ENCODE measurements around the gene SMYD3.

SMYD3 gene

GRCh38 chr1:246338546-246338945 is 168.5 kb downstream of the SMYD3 start:
- no peaks in the 10 kb centered on the region for H3K36me3 ChIP-seq (ENCODE audit: control insufficient read depth, insufficient read depth, low read length)
- no peak for TF ChIP-seq CTCF (IDR thresholded peaks at IDR 0.05)
- H3K4me2 ChIP-seq (ENCODE audit: low read length): no peak overlapping the region
- no peaks in the 10 kb centered on the region for H3K9me3 ChIP-seq (ENCODE audit: control insufficient read depth, low read length)
- no peak overlapping the region for H3K9ac ChIP-seq
- H3K4me3 ChIP-seq (ENCODE audit: low read depth, low read length): no peak overlapping the region
- H3K79me2 ChIP-seq: no peaks in the 10 kb centered on the region
- H2AFZ ChIP-seq: no peak overlapping the region
- no peaks in the 10 kb centered on the region for H3K27me3 ChIP-seq (ENCODE audit: control insufficient read depth, insufficient read depth, low read length)
- H3K27ac ChIP-seq: no peak overlapping the region
- no peaks in the 10 kb centered on the region for H3K4me1 ChIP-seq

- H3K9ac ChIP-seq: no peak overlapping the region
- no peaks in the 10 kb centered on the region for H3K4me1 ChIP-seq
- no peak for TF ChIP-seq CTCF (IDR thresholded peaks at IDR 0.05)
- H3K36me3 ChIP-seq (ENCODE audit: control insufficient read depth, insufficient read depth, low read length): no peaks in the 10 kb centered on the region
- H2AFZ ChIP-seq: no peak overlapping the region
- H3K9me3 ChIP-seq (ENCODE audit: control insufficient read depth, low read length): no peaks in the 10 kb centered on the region
- no peak overlapping the region for H3K27ac ChIP-seq
- no peak overlapping the region for H3K4me2 ChIP-seq (ENCODE audit: low read length)
- H3K27me3 ChIP-seq (ENCODE audit: control insufficient read depth, insufficient read depth, low read length): no peaks in the 10 kb centered on the region
- H3K79me2 ChIP-seq: no peaks in the 10 kb centered on the region
- H3K4me3 ChIP-seq (ENCODE audit: low read depth, low read length): no peak overlapping the region
Observed at GRCh38 chr1:246338098-246338497, 169.0 kb downstream of the SMYD3 start.

GRCh38 chr1:246335151-246335550 is 171.9 kb downstream of the SMYD3 start:
- no peaks in the 10 kb centered on the region for H3K4me1 ChIP-seq
- no peaks in the 10 kb centered on the region for H3K27me3 ChIP-seq (ENCODE audit: control insufficient read depth, insufficient read depth, low read length)
- no peak for TF ChIP-seq CTCF (IDR thresholded peaks at IDR 0.05)
- no peak overlapping the region for H2AFZ ChIP-seq
- H3K9me3 ChIP-seq (ENCODE audit: control insufficient read depth, low read length): no peaks in the 10 kb centered on the region
- H3K9ac ChIP-seq: no peak overlapping the region
- H3K79me2 ChIP-seq: no peaks in the 10 kb centered on the region
- no peak overlapping the region for H3K4me2 ChIP-seq (ENCODE audit: low read length)
- no peak overlapping the region for H3K27ac ChIP-seq
- no peak overlapping the region for H3K4me3 ChIP-seq (ENCODE audit: low read depth, low read length)
- H3K36me3 ChIP-seq (ENCODE audit: control insufficient read depth, insufficient read depth, low read length): no peaks in the 10 kb centered on the region

GRCh38 chr1:246333855-246334254 is 173.2 kb downstream of the SMYD3 start:
- H3K27me3 ChIP-seq (ENCODE audit: control insufficient read depth, insufficient read depth, low read length): no peaks in the 10 kb centered on the region
- no peaks in the 10 kb centered on the region for H3K79me2 ChIP-seq
- no peak overlapping the region for H3K9ac ChIP-seq
- no peaks in the 10 kb centered on the region for H3K36me3 ChIP-seq (ENCODE audit: control insufficient read depth, insufficient read depth, low read length)
- H2AFZ ChIP-seq: no peak overlapping the region
- H3K4me1 ChIP-seq: no peaks in the 10 kb centered on the region
- TF ChIP-seq CTCF (IDR thresholded peaks at IDR 0.05): no peak
- no peak overlapping the region for H3K4me2 ChIP-seq (ENCODE audit: low read length)
- H3K27ac ChIP-seq: no peak overlapping the region
- no peak overlapping the region for H3K4me3 ChIP-seq (ENCODE audit: low read depth, low read length)
- H3K9me3 ChIP-seq (ENCODE audit: control insufficient read depth, low read length): no peaks in the 10 kb centered on the region

GRCh38 chr1:246332078-246332477 is 175.0 kb downstream of the SMYD3 start:
- Histone ChIP-seq H3K9ac (no peak overlapping the region), H3K4me2 (ENCODE audit: low read length) (no peak overlapping the region), H3K36me3 (ENCODE audit: control insufficient read depth, insufficient read depth, low read length) (no peaks in the 10 kb centered on the region), H3K27me3 (ENCODE audit: control insufficient read depth, insufficient read depth, low read length) (no peaks in the 10 kb centered on the region), H3K4me3 (ENCODE audit: low read depth, low read length) (no peak overlapping the region), H3K79me2 (no peaks in the 10 kb centered on the region), H3K4me1 (no peaks in the 10 kb centered on the region), H3K9me3 (ENCODE audit: control insufficient read depth, low read length) (no peaks in the 10 kb centered on the region), H3K27ac (no peak overlapping the region), H2AFZ (no peak overlapping the region)
- no peak for TF ChIP-seq CTCF (IDR thresholded peaks at IDR 0.05)
